GM08714 (cell line): ENCODE data around the gene TEX11.
"Not testable (repeated sequence)": the region's sequence is repeated elsewhere in the genome, so short reads cannot be mapped to it uniquely, and the experiment has no call there.

ENCODE experiments used
- H3K4me3 ChIP-seq: fragments of 200-500 bp; sonication (Bioruptor generic); 2 replicates; pipeline ENCODE4 v1.5.1; 2014; ENCODE audit warnings: mild to moderate bottlenecking, low read length, inconsistent platforms
- ZNF274 ChIP-seq: IDR thresholded peaks from 2 replicates; pipeline ENCODE4 v1.6.1; 2012; ENCODE audit warnings: mild to moderate bottlenecking, low read depth, low read length

Gene TEX11

GRCh38 chrX:70675284-70675683, 233.2 kb downstream of the TEX11 start:
- H3K4me3 ChIP-seq: no peak overlapping the region
- TF ChIP-seq ZNF274: no peak

- TF ChIP-seq ZNF274: no peak
- H3K4me3 ChIP-seq: no peak overlapping the region
Observed at GRCh38 chrX:70672326-70672725, 236.2 kb downstream of the TEX11 start.

- H3K4me3 ChIP-seq: no peak overlapping the region
- no peak for TF ChIP-seq ZNF274
Observed at GRCh38 chrX:70669120-70669519, 239.4 kb downstream of the TEX11 start.

GRCh38 chrX:70664726-70665125, 243.8 kb downstream of the TEX11 start:
- no peak for TF ChIP-seq ZNF274
- no peak overlapping the region for H3K4me3 ChIP-seq

- not testable (repeated sequence) for H3K4me3 ChIP-seq
Observed at GRCh38 chrX:70661124-70661523, 247.4 kb downstream of the TEX11 start.

- H3K4me3 ChIP-seq: not testable (repeated sequence)
Observed at GRCh38 chrX:70657546-70657945, 251.0 kb downstream of the TEX11 start.

GRCh38 chrX:70656304-70656703, 252.2 kb downstream of the TEX11 start:
- no peak for TF ChIP-seq ZNF274
- no peak overlapping the region for H3K4me3 ChIP-seq

- H3K4me3 ChIP-seq: not testable (repeated sequence)
Observed at GRCh38 chrX:70647910-70648309, 260.6 kb downstream of the TEX11 start.

- H3K4me3 ChIP-seq: no peak overlapping the region
- no peak for TF ChIP-seq ZNF274
Observed at GRCh38 chrX:70636218-70636617, 272.3 kb downstream of the TEX11 start.

- no peak overlapping the region for H3K4me3 ChIP-seq
Observed at GRCh38 chrX:70635669-70636068, 272.8 kb downstream of the TEX11 start.

GRCh38 chrX:70635227-70635626, 273.3 kb downstream of the TEX11 start:
- H3K4me3 ChIP-seq: no peak overlapping the region
- no peak for TF ChIP-seq ZNF274

More at GRCh38 chrX:70635669-70636068, 272.8 kb downstream of the TEX11 start:
- TF ChIP-seq ZNF274: no peak

GRCh38 chrX:70621743-70622142, 286.8 kb downstream of the TEX11 start:
- no peak overlapping the region for H3K4me3 ChIP-seq
- no peak for TF ChIP-seq ZNF274

GRCh38 chrX:70618467-70618866, 290.0 kb downstream of the TEX11 start:
- no peak for TF ChIP-seq ZNF274
- no peak overlapping the region for H3K4me3 ChIP-seq

- no peak overlapping the region for H3K4me3 ChIP-seq
- no peak for TF ChIP-seq ZNF274
Observed at GRCh38 chrX:70613295-70613694, 295.2 kb downstream of the TEX11 start.

- TF ChIP-seq ZNF274: no peak
- no peak overlapping the region for H3K4me3 ChIP-seq
Observed at GRCh38 chrX:70605352-70605751, 303.2 kb downstream of the TEX11 start.

- TF ChIP-seq ZNF274: no peak
- H3K4me3 ChIP-seq: no peak overlapping the region
Observed at GRCh38 chrX:70592091-70592490, 316.4 kb downstream of the TEX11 start.

- H3K4me3 ChIP-seq: not testable (repeated sequence)
Observed at GRCh38 chrX:70587158-70587557, 321.4 kb downstream of the TEX11 start.
